Breast epithelium (tissue), 4 donors: ENCODE data around the gene KIAA2012. TPM values are rescaled to one million over a fixed set of nuclear protein-coding genes. Genes with fewer than 3 reads are reported as not detected.

Source experiments
- DNase-seq, 2 donors: peaks; one replicate each; pipeline ENCODE4 v3.0.0-alpha.2; 2019; ENCODE audit warnings: low spot score in 2 of 2
- H3K27ac ChIP-seq, 2 donors: fragments of 200-600 bp; sonication (generic) in 1 of 2; one replicate each; pipeline ENCODE4 v1.5.1; 2016 to 2019; ENCODE audit warnings: mild to moderate bottlenecking in 1 of 2
- H3K27me3 ChIP-seq, 2 donors: fragments of 200-600 bp; sonication (generic) in 1 of 2; one replicate each; pipeline versions ENCODE4 v1.5.1 to v1.6.0; 2017 to 2019; ENCODE audit warnings: control low read depth in 1 of 2, mild to moderate bottlenecking in 1 of 2
- H3K36me3 ChIP-seq: fragments of 200-600 bp; one replicate; pipeline ENCODE4 v1.5.1; 2019
- H3K4me1 ChIP-seq, 2 donors: fragments of 200-600 bp; sonication (generic); one replicate each; pipeline ENCODE4 v1.5.1; 2016 to 2019; ENCODE audit warnings: control low read depth in 1 of 2
- H3K4me3 ChIP-seq, 3 donors: fragments of 200-600 bp; sonication (generic); 1 replicate in 2 of 3; 2 replicates in 1 of 3; pipeline ENCODE4 v1.5.1; 2016 to 2019; ENCODE audit warnings: mild to moderate bottlenecking in 3 of 3, moderate library complexity in 2 of 3
- H3K9me3 ChIP-seq, 2 donors: fragments of 200-600 bp; sonication (generic) in 1 of 2; one replicate each; pipeline ENCODE4 v1.5.1; 2016 to 2019; ENCODE audit warnings: control low read depth in 1 of 2
- POLR2A ChIP-seq: fragments of 450-650 bp; IDR thresholded peaks from one replicate; pipeline ENCODE4 v1.6.1; 2016; ENCODE audit warnings: antibody characterized with exemption, mild to moderate bottlenecking, moderate library complexity
- POLR2AphosphoS5 ChIP-seq, 3 donors: sonication (generic); formaldehyde crosslinking; IDR thresholded peaks; one replicate each; pipeline ENCODE4 v1.6.1; 2017; ENCODE audit warnings: antibody characterized with exemption in 3 of 3
- intact Hi-C: fragments of 100-400 bp; cut with DNase I; formaldehyde crosslinking; loops from one replicate; pipeline ENCODE4 v1.15.1; 2023; ENCODE audit warnings: low total_unique reads
- total RNA-seq, 3 donors: library from RNA; depleted of rRNA; stranded (reverse); fragments of >200 nt; gene quantifications; one replicate each; pipeline ENCODE4 v1.1.0, GENCODE V29; 2016
- TF ChIP-seq, protein P1 (sequence below), 3 donors: fragments of 450-650 bp; IDR thresholded peaks; one replicate each; pipeline ENCODE4 v1.5.1; 2016 to 2017; ENCODE audit warnings: antibody characterized with exemption in 3 of 3, mild to moderate bottlenecking in 3 of 3, moderate library complexity in 3 of 3

KIAA2012 gene
- total RNA-seq, 3 donors from 2014 or later = not detected

DNA sequence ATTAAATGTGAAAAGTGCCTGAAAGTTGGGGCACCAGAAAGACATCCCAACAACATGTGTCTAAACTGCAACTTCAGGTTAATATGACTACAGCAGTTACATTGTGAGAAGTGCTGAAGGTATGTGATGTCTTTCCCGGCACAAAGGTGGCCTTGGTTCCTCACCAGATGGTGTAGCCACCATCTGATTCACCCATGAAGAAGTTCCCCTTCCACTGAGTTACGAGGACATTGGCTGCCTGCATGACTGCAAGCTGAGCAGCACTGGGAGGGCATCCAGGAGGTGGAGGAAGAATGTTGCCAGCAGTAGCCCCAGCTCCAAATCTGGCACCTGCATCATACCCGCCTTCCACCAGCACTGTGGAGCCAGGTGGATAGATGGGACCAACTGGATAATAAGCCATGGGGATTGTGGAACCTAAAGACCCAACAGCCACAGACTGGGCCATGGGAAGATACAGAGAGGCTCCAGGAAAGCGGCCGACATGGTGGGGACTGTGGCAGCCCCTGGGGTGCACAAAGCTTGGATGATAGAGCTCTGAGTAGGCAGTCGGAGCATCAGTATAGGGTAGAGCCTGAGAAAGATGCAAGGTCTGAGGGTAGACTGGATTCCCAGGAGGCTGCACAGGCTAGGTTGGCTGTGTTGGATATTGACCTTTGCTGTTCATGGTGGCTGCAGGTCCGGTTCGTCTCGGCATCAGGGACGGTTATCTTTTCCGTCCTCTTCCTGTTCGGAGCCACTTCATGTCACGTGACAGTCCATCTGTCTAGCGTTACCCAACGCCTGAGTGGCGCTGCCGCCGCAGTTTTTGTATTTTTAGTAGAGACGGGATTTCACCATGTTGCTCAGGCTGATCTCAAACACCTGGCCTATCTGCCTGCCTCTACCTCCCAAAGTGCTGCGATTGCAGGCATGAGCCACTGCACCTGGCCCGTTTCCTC, 128.4 kb downstream of the KIAA2012 start:
- no peaks in the 10 kb centered on the region for H3K36me3 ChIP-seq
- H3K27ac ChIP-seq = no peak overlapping the region
- H3K27me3 ChIP-seq = no peaks in the 10 kb centered on the region
- TF ChIP-seq POLR2A = no peak
- TF ChIP-seq, protein P1, sequence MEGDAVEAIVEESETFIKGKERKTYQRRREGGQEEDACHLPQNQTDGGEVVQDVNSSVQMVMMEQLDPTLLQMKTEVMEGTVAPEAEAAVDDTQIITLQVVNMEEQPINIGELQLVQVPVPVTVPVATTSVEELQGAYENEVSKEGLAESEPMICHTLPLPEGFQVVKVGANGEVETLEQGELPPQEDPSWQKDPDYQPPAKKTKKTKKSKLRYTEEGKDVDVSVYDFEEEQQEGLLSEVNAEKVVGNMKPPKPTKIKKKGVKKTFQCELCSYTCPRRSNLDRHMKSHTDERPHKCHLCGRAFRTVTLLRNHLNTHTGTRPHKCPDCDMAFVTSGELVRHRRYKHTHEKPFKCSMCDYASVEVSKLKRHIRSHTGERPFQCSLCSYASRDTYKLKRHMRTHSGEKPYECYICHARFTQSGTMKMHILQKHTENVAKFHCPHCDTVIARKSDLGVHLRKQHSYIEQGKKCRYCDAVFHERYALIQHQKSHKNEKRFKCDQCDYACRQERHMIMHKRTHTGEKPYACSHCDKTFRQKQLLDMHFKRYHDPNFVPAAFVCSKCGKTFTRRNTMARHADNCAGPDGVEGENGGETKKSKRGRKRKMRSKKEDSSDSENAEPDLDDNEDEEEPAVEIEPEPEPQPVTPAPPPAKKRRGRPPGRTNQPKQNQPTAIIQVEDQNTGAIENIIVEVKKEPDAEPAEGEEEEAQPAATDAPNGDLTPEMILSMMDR (IDR thresholded peaks at IDR 0.05) = no peak
- intact Hi-C loops = no loop called here
- no peaks in the 10 kb centered on the region for H3K4me1 ChIP-seq
- no peaks in the 10 kb centered on the region for H3K9me3 ChIP-seq
- DNase-seq = no peak
- no peak overlapping the region for H3K4me3 ChIP-seq

DNA sequence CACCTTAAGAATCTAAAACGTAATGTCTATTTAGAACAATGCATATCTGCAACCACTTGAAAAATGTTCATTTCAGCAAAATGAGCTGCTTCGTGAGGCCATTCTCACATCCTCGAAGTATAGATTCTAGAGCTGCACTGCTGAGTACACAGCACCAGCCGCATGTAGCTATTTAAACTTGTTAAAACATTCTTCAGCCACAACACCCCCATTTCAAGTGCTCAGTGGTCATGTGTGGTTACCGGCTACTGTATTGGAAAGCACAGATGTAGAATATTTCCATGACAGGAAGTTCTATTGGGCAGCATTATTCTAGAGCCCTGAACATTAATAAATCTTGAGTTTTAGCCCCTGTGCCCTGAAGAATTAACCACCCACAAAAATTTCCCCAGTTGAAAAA, 130.3 kb downstream of the KIAA2012 start:
- H3K27me3 ChIP-seq = no peaks in the 10 kb centered on the region
- DNase-seq = no peak
- intact Hi-C loops = no loop called here
- TF ChIP-seq POLR2A (no peak), POLR2AphosphoS5 (IDR thresholded peaks at IDR 0.05) (no peak)
- TF ChIP-seq, protein P1 (IDR thresholded peaks at IDR 0.05) = no peak
- no peaks in the 10 kb centered on the region for H3K9me3 ChIP-seq
- H3K4me3 ChIP-seq = no peak overlapping the region
- no peaks in the 10 kb centered on the region for H3K36me3 ChIP-seq
- H3K4me1 ChIP-seq = no peaks in the 10 kb centered on the region
- H3K27ac ChIP-seq = no peak overlapping the region

DNA sequence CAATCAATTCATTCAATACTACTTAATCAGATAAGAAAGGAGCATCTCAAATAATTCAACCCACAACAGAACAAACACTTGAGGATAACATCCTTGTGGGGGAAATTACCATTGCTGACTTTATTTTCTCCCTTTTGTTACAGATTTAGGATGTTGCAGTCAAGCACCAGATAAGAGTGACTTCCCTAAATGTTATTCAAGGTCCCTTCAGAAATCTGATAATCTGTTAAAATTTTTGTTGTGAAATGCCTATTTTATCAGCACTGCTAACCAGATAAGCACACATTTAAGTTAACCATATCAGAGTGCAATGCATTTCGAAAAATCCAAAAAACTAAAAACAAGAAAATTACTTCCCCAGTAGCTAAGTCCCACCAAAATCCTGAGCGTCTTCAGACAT, 131.8 kb downstream of the KIAA2012 start:
- H3K27me3 ChIP-seq = no peaks in the 10 kb centered on the region
- DNase-seq = no peak
- no peaks in the 10 kb centered on the region for H3K9me3 ChIP-seq
- no peak overlapping the region for H3K27ac ChIP-seq
- intact Hi-C loops = no loop called here
- H3K4me3 ChIP-seq = no peak overlapping the region
- TF ChIP-seq, protein P1 (IDR thresholded peaks at IDR 0.05) = no peak
- no peak for TF ChIP-seq POLR2AphosphoS5 (IDR thresholded peaks at IDR 0.05)
- TF ChIP-seq POLR2A = no peak
- H3K36me3 ChIP-seq = no peaks in the 10 kb centered on the region
- H3K4me1 ChIP-seq = no peaks in the 10 kb centered on the region

DNA sequence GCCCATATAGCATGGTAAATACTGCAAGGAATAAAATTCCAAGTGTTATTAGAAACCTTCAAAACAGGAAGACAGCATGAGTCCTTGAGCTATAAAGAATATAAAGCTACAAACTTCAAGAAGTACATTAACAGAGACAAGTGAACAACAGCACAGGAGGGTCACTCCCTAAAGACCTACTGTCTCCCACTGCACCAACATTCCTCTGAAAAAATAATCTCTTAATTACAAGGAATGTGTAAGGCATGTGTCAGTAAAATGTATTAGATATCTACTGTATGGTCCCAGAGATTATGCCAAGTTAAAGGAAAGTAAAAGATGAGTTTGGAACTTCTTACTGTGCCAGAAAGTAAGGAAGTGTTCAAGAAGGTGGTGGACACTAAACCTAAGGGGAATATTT, 135.5 kb downstream of the KIAA2012 start:
- Histone ChIP-seq H3K4me3 (no peak overlapping the region), H3K4me1 (no peaks in the 10 kb centered on the region), H3K27ac (no peak overlapping the region), H3K36me3 (no peaks in the 10 kb centered on the region), H3K27me3 (no peaks in the 10 kb centered on the region), H3K9me3 (no peaks in the 10 kb centered on the region)
- DNase-seq = no peak
- TF ChIP-seq, protein P1 (IDR thresholded peaks at IDR 0.05) = no peak
- no peak for TF ChIP-seq POLR2AphosphoS5 (IDR thresholded peaks at IDR 0.05)
- no peak for TF ChIP-seq POLR2A
- intact Hi-C loops = no loop called here

DNA sequence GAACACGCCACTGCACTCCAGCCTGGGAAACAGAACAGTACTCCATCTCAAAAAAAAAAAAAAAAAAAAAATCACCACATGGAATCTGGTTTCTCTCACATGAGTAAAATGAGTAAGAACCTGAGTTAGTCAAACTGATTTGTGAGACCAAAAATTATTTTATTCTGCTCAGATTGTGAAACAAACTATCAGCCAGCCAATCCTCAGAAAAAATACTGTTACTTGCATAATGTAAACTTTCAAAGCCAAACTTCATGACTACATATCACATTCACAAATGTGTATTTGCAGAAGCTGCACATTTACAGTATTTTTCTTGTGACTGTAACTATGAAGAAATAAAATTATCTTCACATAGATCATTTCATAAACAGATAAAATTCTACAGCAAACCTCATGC, 142.1 kb downstream of the KIAA2012 start:
- Histone ChIP-seq H3K4me1 (no peaks in the 10 kb centered on the region), H3K27me3 (no peaks in the 10 kb centered on the region), H3K9me3 (no peaks in the 10 kb centered on the region), H3K27ac (no peak overlapping the region), H3K36me3 (no peaks in the 10 kb centered on the region), H3K4me3 (no peak overlapping the region)
- TF ChIP-seq POLR2AphosphoS5 (IDR thresholded peaks at IDR 0.05) = no peak
- TF ChIP-seq, protein P1 (IDR thresholded peaks at IDR 0.05) = no peak
- TF ChIP-seq POLR2A = no peak
- intact Hi-C loops = no loop called here
- DNase-seq = no peak
